Stimulated activated CD4-positive, alpha-beta T cell treated with anti-CD3 and anti-CD28 coated beads, Interleukin-4, amount 100 ng/mL, for 24 hours (primary cell): Measurements from ENCODE around the gene PCDHB9.
"Not testable (repeated sequence)": the region's sequence is repeated elsewhere in the genome, so short reads cannot be mapped to it uniquely, and the experiment has no call there.

Experiments
- DNase-seq: peaks from one replicate; pipeline ENCODE4 v3.0.0-alpha.2; 2020

Gene PCDHB9

GRCh38 chr5:141189131-141189530 is 2.2 kb downstream of the PCDHB9 start:
- not testable (repeated sequence) for DNase-seq

- DNase-seq, result peak; percentile 17
Observed at GRCh38 chr5:141192110-141192725, 5.3 kb downstream of the PCDHB9 start, which contains the start of gene PCDHB10. TSS of gene PCDHB10 (plus strand) at chr5:141192353. CDS start at chr5:141192553, 200 bp downstream.

- DNase-seq, result not testable (repeated sequence)
Observed at GRCh38 chr5:141194332-141194731, 7.4 kb downstream of the PCDHB9 start.

GRCh38 chr5:141196363-141196762 is 9.4 kb downstream of the PCDHB9 start:
- DNase-seq, result no peak

- no peak for DNase-seq
Observed at GRCh38 chr5:141199359-141200235, 12.6 kb downstream of the PCDHB9 start, which contains the start of gene PCDHB11. TSS of gene PCDHB11 (plus strand) at chr5:141199627. CDS start at chr5:141199775, 148 bp downstream.

- not testable (repeated sequence) for DNase-seq
Observed at GRCh38 chr5:141201126-141201525, 14.2 kb downstream of the PCDHB9 start.

GRCh38 chr5:141201646-141202045 is 14.7 kb downstream of the PCDHB9 start:
- not testable (repeated sequence) for DNase-seq

GRCh38 chr5:141208478-141208877 is 21.5 kb downstream of the PCDHB9 start, which contains the start of gene PCDHB12:
TSS of gene PCDHB12 (plus strand) at chr5:141208719. CDS start at chr5:141208908, 189 bp downstream.
- DNase-seq, result no peak

GRCh38 chr5:141210281-141210680 is 23.3 kb downstream of the PCDHB9 start:
- DNase-seq, result not testable (repeated sequence)

GRCh38 chr5:141210849-141211248 is 23.9 kb downstream of the PCDHB9 start:
- DNase-seq, result not testable (repeated sequence)

- DNase-seq, result peak; percentile 19
Observed at GRCh38 chr5:141213656-141214339, 26.8 kb downstream of the PCDHB9 start, which contains the start of gene PCDHB13. TSS of gene PCDHB13 (plus strand) at chr5:141213919. CDS start at chr5:141214124, 205 bp downstream.

- DNase-seq, result not testable (repeated sequence)
Observed at GRCh38 chr5:141214583-141214982, 27.6 kb downstream of the PCDHB9 start.

- DNase-seq, result not testable (repeated sequence)
Observed at GRCh38 chr5:141215504-141215903, 28.5 kb downstream of the PCDHB9 start.

- DNase-seq, result not testable (repeated sequence)
Observed at GRCh38 chr5:141216035-141216434, 29.1 kb downstream of the PCDHB9 start.

GRCh38 chr5:141223112-141223783 is 36.3 kb downstream of the PCDHB9 start, which contains the start of gene PCDHB14:
TSS of gene PCDHB14 (plus strand) at chr5:141223343. CDS start at chr5:141223506, 163 bp downstream.
- no peak for DNase-seq

- DNase-seq, result not testable (repeated sequence)
Observed at GRCh38 chr5:141224844-141225243, 37.9 kb downstream of the PCDHB9 start.

GRCh38 chr5:141225421-141225820 is 38.5 kb downstream of the PCDHB9 start:
- not testable (repeated sequence) for DNase-seq

- DNase-seq, result no peak
Observed at GRCh38 chr5:141234109-141234667, 47.2 kb downstream of the PCDHB9 start.

- DNase-seq, result not testable (repeated sequence)
Observed at GRCh38 chr5:141235922-141236321, 49.0 kb downstream of the PCDHB9 start.

GRCh38 chr5:141236516-141237313 is 49.8 kb downstream of the PCDHB9 start:
- no peak for DNase-seq
